Activated CD4-positive, alpha-beta T cell treated with anti-CD3 and anti-CD28 coated beads, Interleukin-2, amount 10 ng/mL, durations not matched to agents 24 days and 14 days (primary cell): ENCODE results near the gene CBLB. TPM values are rescaled to one million over a fixed set of nuclear protein-coding genes. Genes with fewer than 3 reads are reported as not detected.

Source experiments
- DNase-seq: peaks from one replicate; pipeline ENCODE4 v3.0.0; 2022
- H3K27ac Mint-ChIP-seq: one replicate; pipeline ENCODE4 v1.8.0; 2022; ENCODE audit warnings: mild to moderate bottlenecking, mixed read lengths
- H3K27me3 Mint-ChIP-seq: one replicate; pipeline ENCODE4 v1.8.0; 2022; ENCODE audit warnings: mixed read lengths
- H3K36me3 Mint-ChIP-seq: one replicate; pipeline ENCODE4 v1.8.0; 2022; ENCODE audit warnings: low read depth, mild to moderate bottlenecking, mixed read lengths
- H3K4me1 Mint-ChIP-seq: one replicate; pipeline ENCODE4 v1.8.0; 2021; ENCODE audit warnings: mixed read lengths
- H3K4me3 Mint-ChIP-seq: one replicate; pipeline ENCODE4 v1.8.0; 2022; ENCODE audit warnings: mild to moderate bottlenecking, moderate library complexity, mixed read lengths
- H3K9me3 Mint-ChIP-seq: one replicate; pipeline ENCODE4 v1.8.0; 2021; ENCODE audit warnings: mixed read lengths
- intact Hi-C: fragments of 100-400 bp; cut with micrococcal nuclease; formaldehyde crosslinking; loops from one replicate; pipeline ENCODE4 v1.15.1; 2023
- total RNA-seq: library from RNA; stranded (reverse); gene quantifications from 2 replicates; pipeline ENCODE4 v1.2.3, GENCODE V29; 2022

Gene CBLB
- total RNA-seq, 1 donor from 2014 or later, result 183 TPM

GRCh38 chr3:105888621-105889579 lies 20.1 kb upstream of the CBLB start:
- no peak for DNase-seq
- H3K27me3 Mint-ChIP-seq, result no peaks in the 10 kb centered on the region
- peaks cover 2% of the 10 kb centered on the region for H3K36me3 Mint-ChIP-seq
- H3K4me3 Mint-ChIP-seq, result no peak overlapping the region
- intact Hi-C loops, result no loop called here
- H3K27ac Mint-ChIP-seq, result no peak overlapping the region
- peaks cover 9% of the 10 kb centered on the region for H3K4me1 Mint-ChIP-seq
- peaks cover 25% of the 10 kb centered on the region for H3K9me3 Mint-ChIP-seq

GRCh38 chr3:105885256-105885655 lies 16.4 kb upstream of the CBLB start:
- H3K4me1 Mint-ChIP-seq, result peaks cover 13% of the 10 kb centered on the region
- peaks cover 23% of the 10 kb centered on the region for H3K9me3 Mint-ChIP-seq
- intact Hi-C loops, result no loop called here
- no peak overlapping the region for H3K4me3 Mint-ChIP-seq
- H3K36me3 Mint-ChIP-seq, result peaks cover 3% of the 10 kb centered on the region
- no peak overlapping the region for H3K27ac Mint-ChIP-seq
- H3K27me3 Mint-ChIP-seq, result no peaks in the 10 kb centered on the region
- DNase-seq, result no peak

- Mint-ChIP-seq H3K36me3 (peaks cover 3% of the 10 kb centered on the region), H3K27me3 (no peaks in the 10 kb centered on the region), H3K9me3 (peaks cover 23% of the 10 kb centered on the region), H3K4me3 (no peak overlapping the region), H3K4me1 (peaks cover 13% of the 10 kb centered on the region), H3K27ac (no peak overlapping the region)
- no peak for DNase-seq
- intact Hi-C loops, result no loop called here
Measured at GRCh38 chr3:105883798-105884377, 15.1 kb upstream of the CBLB start.

- no peak overlapping the region for H3K27ac Mint-ChIP-seq
- peaks cover 3% of the 10 kb centered on the region for H3K9me3 Mint-ChIP-seq
- peaks cover 33% of the 10 kb centered on the region for H3K4me1 Mint-ChIP-seq
- no peaks in the 10 kb centered on the region for H3K27me3 Mint-ChIP-seq
- H3K4me3 Mint-ChIP-seq, result no peak overlapping the region
- intact Hi-C loops, result no loop called here
- no peak for DNase-seq
- H3K36me3 Mint-ChIP-seq, result peaks cover 3% of the 10 kb centered on the region
Measured at GRCh38 chr3:105880681-105881290, 12.0 kb upstream of the CBLB start.

GRCh38 chr3:105878061-105878460 lies 9.2 kb upstream of the CBLB start:
- H3K9me3 Mint-ChIP-seq, result no peaks in the 10 kb centered on the region
- peaks cover 4% of the 10 kb centered on the region for H3K36me3 Mint-ChIP-seq
- no peaks in the 10 kb centered on the region for H3K27me3 Mint-ChIP-seq
- H3K27ac Mint-ChIP-seq, result peak overlapping the region; percentile 74
- H3K4me3 Mint-ChIP-seq, result peak overlapping the region; percentile 29
- peaks cover 32% of the 10 kb centered on the region for H3K4me1 Mint-ChIP-seq
- intact Hi-C loops, result no loop called here
- DNase-seq, result no peak

GRCh38 chr3:105877336-105877910 lies 8.6 kb upstream of the CBLB start:
- H3K27ac Mint-ChIP-seq, result peak overlapping the region; percentile 84
- H3K27me3 Mint-ChIP-seq, result no peaks in the 10 kb centered on the region
- no peak for DNase-seq
- H3K9me3 Mint-ChIP-seq, result no peaks in the 10 kb centered on the region
- H3K4me1 Mint-ChIP-seq, result peaks cover 28% of the 10 kb centered on the region
- intact Hi-C loops, result loop anchor here (1.0 to 2.0 kb wide), 3 partner anchors 8 to 201 kb away; partner anchors contain the start of gene CBLB
- peaks cover 4% of the 10 kb centered on the region for H3K36me3 Mint-ChIP-seq
- H3K4me3 Mint-ChIP-seq, result peak overlapping the region; percentile 70

GRCh38 chr3:105876780-105877327 lies 8.0 kb upstream of the CBLB start:
- peak overlapping the region; percentile 84 for H3K27ac Mint-ChIP-seq
- H3K27me3 Mint-ChIP-seq, result no peaks in the 10 kb centered on the region
- H3K4me1 Mint-ChIP-seq, result peaks cover 28% of the 10 kb centered on the region
- DNase-seq, result no peak
- intact Hi-C loops, result loop anchor here (1.0 to 2.0 kb wide), 3 partner anchors 8 to 201 kb away; partner anchors contain the start of gene CBLB
- H3K36me3 Mint-ChIP-seq, result peaks cover 6% of the 10 kb centered on the region
- peak overlapping the region; percentile 70 for H3K4me3 Mint-ChIP-seq
- no peaks in the 10 kb centered on the region for H3K9me3 Mint-ChIP-seq

GRCh38 chr3:105869861-105870755 lies 1.3 kb upstream of the CBLB start:
- intact Hi-C loops, result loop anchor here (1.0 to 5.0 kb wide), 9 partner anchors 7 to 602 kb away; no protein-coding TSS in a partner anchor
- no peaks in the 10 kb centered on the region for H3K27me3 Mint-ChIP-seq
- peak overlapping the region; percentile 98 for H3K27ac Mint-ChIP-seq
- H3K36me3 Mint-ChIP-seq, result peaks cover 35% of the 10 kb centered on the region
- H3K4me3 Mint-ChIP-seq, result peak overlapping the region; percentile 93
- peaks cover 25% of the 10 kb centered on the region for H3K4me1 Mint-ChIP-seq
- no peak for DNase-seq
- H3K9me3 Mint-ChIP-seq, result no peaks in the 10 kb centered on the region

- H3K4me3 Mint-ChIP-seq, result peak overlapping the region; percentile 93
- peak overlapping the region; percentile 98 for H3K27ac Mint-ChIP-seq
- peaks cover 27% of the 10 kb centered on the region for H3K4me1 Mint-ChIP-seq
- H3K9me3 Mint-ChIP-seq, result no peaks in the 10 kb centered on the region
- no peak for DNase-seq
- peaks cover 40% of the 10 kb centered on the region for H3K36me3 Mint-ChIP-seq
- H3K27me3 Mint-ChIP-seq, result no peaks in the 10 kb centered on the region
- intact Hi-C loops, result loop anchor here (1.0 to 5.0 kb wide), 9 partner anchors 8 to 603 kb away; no protein-coding TSS in a partner anchor
Measured at GRCh38 chr3:105869531-105869833, 670 bp upstream of the CBLB start.

- Mint-ChIP-seq H3K36me3 (peaks cover 47% of the 10 kb centered on the region), H3K27me3 (no peaks in the 10 kb centered on the region), H3K27ac (peak overlapping the region; percentile 98), H3K9me3 (no peaks in the 10 kb centered on the region), H3K4me3 (peak overlapping the region; percentile 93), H3K4me1 (peaks cover 32% of the 10 kb centered on the region)
- no peak for DNase-seq
- intact Hi-C loops, result loop anchor here (2.0 to 5.0 kb wide), 6 partner anchors 182 to 604 kb away; no protein-coding TSS in a partner anchor
Measured at GRCh38 chr3:105868431-105868741, 426 bp downstream of the CBLB start.

GRCh38 chr3:105867712-105868430 lies 941 bp downstream of the CBLB start:
- H3K27ac Mint-ChIP-seq, result peak overlapping the region; percentile 98
- peaks cover 47% of the 10 kb centered on the region for H3K36me3 Mint-ChIP-seq
- H3K9me3 Mint-ChIP-seq, result no peaks in the 10 kb centered on the region
- peaks cover 32% of the 10 kb centered on the region for H3K4me1 Mint-ChIP-seq
- peak overlapping the region; percentile 93 for H3K4me3 Mint-ChIP-seq
- no peak for DNase-seq
- H3K27me3 Mint-ChIP-seq, result no peaks in the 10 kb centered on the region
- intact Hi-C loops, result loop anchor here (1.0 to 5.0 kb wide), 10 partner anchors 41 to 604 kb away; no protein-coding TSS in a partner anchor
